SKM-1 (cell line): Measurements from ENCODE around the gene NETO2.

Experiments
- DNase-seq: peaks from one replicate; lab custom pipeline; 2025; ENCODE audit not compliant: unreplicated experiment; lab: John Stamatoyannopoulos, UW

The NETO2 gene

GRCh38 chr16:47047524-47048203, 96.1 kb downstream of the NETO2 start:
- DNase-seq: no peak

- no peak for DNase-seq
Measured at GRCh38 chr16:47046726-47047523, 96.8 kb downstream of the NETO2 start.

- DNase-seq: no peak
Measured at GRCh38 chr16:47045459-47045858, 98.3 kb downstream of the NETO2 start.

- no peak for DNase-seq
Measured at GRCh38 chr16:47045023-47045422, 98.7 kb downstream of the NETO2 start.

- no peak for DNase-seq
Measured at GRCh38 chr16:47043970-47044684, 99.6 kb downstream of the NETO2 start.

GRCh38 chr16:47043200-47043599, 100.5 kb downstream of the NETO2 start:
- DNase-seq: no peak

GRCh38 chr16:47037746-47038458, 105.8 kb downstream of the NETO2 start:
- peak; percentile 60 for DNase-seq

- DNase-seq: no peak
Measured at GRCh38 chr16:47037396-47037745, 106.4 kb downstream of the NETO2 start.

GRCh38 chr16:47036201-47036600, 107.5 kb downstream of the NETO2 start:
- no peak for DNase-seq

- no peak for DNase-seq
Measured at GRCh38 chr16:47035436-47035835, 108.3 kb downstream of the NETO2 start.

GRCh38 chr16:47034455-47034854, 109.3 kb downstream of the NETO2 start:
- DNase-seq: no peak

GRCh38 chr16:47033176-47033575, 110.6 kb downstream of the NETO2 start:
- no peak for DNase-seq

- DNase-seq: no peak
Measured at GRCh38 chr16:47029724-47030123, 114.0 kb downstream of the NETO2 start.

GRCh38 chr16:47028767-47029377, 114.9 kb downstream of the NETO2 start:
- no peak for DNase-seq
